ENCODE measurements around the gene RHOB. TPM values are rescaled to one million over a fixed set of nuclear protein-coding genes. Genes with fewer than 3 reads are reported as not detected.

RHOB gene
- total RNA-seq, 2 experiments from 2014 or later: 14.2 to 15.4 TPM

- no peak for ATAC-seq
- CTCF ChIA-PET: no interaction called here
- H3K27ac Mint-ChIP-seq: no peak overlapping the region
- DNase-seq: no peak
- H3K27me3 Mint-ChIP-seq: peaks cover 5% of the 10 kb centered on the region
- intact Hi-C loops (cut with micrococcal nuclease): no loop called here
- POLR2A ChIA-PET: no interaction called here
- H3K4me1 Mint-ChIP-seq (ENCODE audit: low read depth): no peaks in the 10 kb centered on the region
- H3K36me3 Mint-ChIP-seq (ENCODE audit: low read depth): no peaks in the 10 kb centered on the region
- H3K9me3 Mint-ChIP-seq: no peaks in the 10 kb centered on the region
- H3K4me3 Mint-ChIP-seq: no peak overlapping the region
- TF ChIP-seq CTCF (IDR thresholded peaks at IDR 0.05): no peak
These were observed 34.0 kb downstream of the RHOB start for GRCh38 chr2:20480913-20481312.

GRCh38 chr2:20481798-20482405 lies 35.0 kb downstream of the RHOB start:
- Mint-ChIP-seq H3K36me3 (ENCODE audit: low read depth) (no peaks in the 10 kb centered on the region), H3K27me3 (peaks cover 5% of the 10 kb centered on the region), H3K27ac (no peak overlapping the region), H3K4me3 (no peak overlapping the region), H3K4me1 (ENCODE audit: low read depth) (no peaks in the 10 kb centered on the region), H3K9me3 (no peaks in the 10 kb centered on the region)
- POLR2A ChIA-PET: no interaction called here
- ATAC-seq (no peak), DNase-seq (peak; percentile 14)
- CTCF ChIA-PET: interaction anchor here (0.9 kb wide), 1 partner anchor 160 kb away, joined by 3 read pairs; no protein-coding TSS in a partner anchor
- TF ChIP-seq CTCF (IDR thresholded peaks at IDR 0.05): no peak
- intact Hi-C loops (cut with micrococcal nuclease): no loop called here

GRCh38 chr2:20482725-20483124 lies 35.9 kb downstream of the RHOB start:
- Mint-ChIP-seq H3K9me3 (no peaks in the 10 kb centered on the region), H3K4me3 (no peak overlapping the region), H3K27ac (no peak overlapping the region), H3K27me3 (peaks cover 5% of the 10 kb centered on the region), H3K36me3 (ENCODE audit: low read depth) (no peaks in the 10 kb centered on the region), H3K4me1 (ENCODE audit: low read depth) (no peaks in the 10 kb centered on the region)
- no peak for DNase-seq
- no peak for TF ChIP-seq CTCF (IDR thresholded peaks at IDR 0.05)
- intact Hi-C loops (cut with micrococcal nuclease): no loop called here
- CTCF ChIA-PET: no interaction called here
- ATAC-seq: no peak
- POLR2A ChIA-PET: no interaction called here

GRCh38 chr2:20483194-20483895 lies 36.5 kb downstream of the RHOB start:
- no peak for ATAC-seq
- Mint-ChIP-seq H3K27ac (no peak overlapping the region), H3K36me3 (ENCODE audit: low read depth) (no peaks in the 10 kb centered on the region), H3K4me1 (ENCODE audit: low read depth) (no peaks in the 10 kb centered on the region), H3K27me3 (peaks cover 5% of the 10 kb centered on the region), H3K4me3 (no peak overlapping the region), H3K9me3 (no peaks in the 10 kb centered on the region)
- ChIA-PET CTCF (interaction anchor here (0.9 kb wide), 1 partner anchor 23 kb away, joined by 3 read pairs; no protein-coding TSS in a partner anchor), POLR2A (no interaction called here)
- intact Hi-C loops (cut with micrococcal nuclease): no loop called here
- no peak for TF ChIP-seq CTCF (IDR thresholded peaks at IDR 0.05)
- no peak for DNase-seq

GRCh38 chr2:20484034-20484617 lies 37.3 kb downstream of the RHOB start:
- Mint-ChIP-seq H3K27me3 (peaks cover 5% of the 10 kb centered on the region), H3K36me3 (ENCODE audit: low read depth) (no peaks in the 10 kb centered on the region), H3K9me3 (no peaks in the 10 kb centered on the region), H3K4me1 (ENCODE audit: low read depth) (no peaks in the 10 kb centered on the region), H3K4me3 (no peak overlapping the region), H3K27ac (no peak overlapping the region)
- CTCF ChIA-PET: interaction anchor here (0.9 to 2.2 kb wide), 2 partner anchors 22 to 159 kb away, joined by 3 to 5 read pairs; no protein-coding TSS in a partner anchor
- intact Hi-C loops (cut with micrococcal nuclease): no loop called here
- DNase-seq: no peak
- no peak for ATAC-seq
- POLR2A ChIA-PET: no interaction called here
- TF ChIP-seq CTCF (IDR thresholded peaks at IDR 0.05): no peak

Data from activated CD8-positive, alpha-beta T cell treated with anti-CD3 and anti-CD28 coated beads for 36 hours (primary cell).